ENCODE results near the gene GIMAP7. TPM values are rescaled to one million over a fixed set of nuclear protein-coding genes. Genes with fewer than 3 reads are reported as not detected.
"Not testable (repeated sequence)": the region's sequence is repeated elsewhere in the genome, so short reads cannot be mapped to it uniquely, and the experiment has no call there.

Gene GIMAP7
- polyA plus RNA-seq, 1 donor, result 14.7 TPM

DNA sequence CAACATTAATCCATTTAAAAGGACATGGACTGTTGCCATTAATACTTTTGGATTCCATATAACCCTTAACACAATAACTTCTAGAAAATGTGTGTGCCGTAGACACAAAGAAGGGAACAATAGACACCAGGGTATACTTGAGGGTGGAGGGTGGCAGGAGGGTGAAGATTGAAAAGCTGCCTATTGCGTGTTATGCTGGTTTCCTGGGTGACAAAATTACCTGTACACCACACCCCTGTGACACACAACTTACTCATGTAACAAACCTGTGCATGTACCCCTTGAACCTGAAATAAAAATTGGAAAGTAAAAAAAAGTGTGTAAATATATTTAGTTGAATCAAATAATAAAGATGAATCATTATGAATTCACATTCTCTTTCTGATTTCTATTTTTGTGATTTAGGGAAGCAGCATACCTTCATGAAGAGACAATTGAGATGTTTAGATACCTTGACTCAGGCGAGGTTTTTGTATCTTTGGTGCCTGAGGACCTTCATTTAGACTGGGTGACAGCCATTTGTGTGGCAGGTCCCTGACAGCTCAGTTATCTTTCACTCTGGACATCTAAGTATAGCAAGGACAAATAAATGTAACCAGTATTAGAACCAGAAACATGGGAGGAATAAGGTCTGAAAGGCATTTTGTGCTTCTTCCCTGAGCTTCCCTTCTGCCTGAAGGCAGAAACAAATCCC lies 35.5 kb upstream of the GIMAP7 start:
- Histone ChIP-seq H3K27ac (ENCODE audit: low read length) (no peak overlapping the region), H3K4me3 (ENCODE audit: low read length) (no peak overlapping the region), H3K27me3 (ENCODE audit: control insufficient read depth, insufficient read depth, low read length) (peaks cover 2% of the 10 kb centered on the region), H3K36me3 (ENCODE audit: control insufficient read depth, insufficient read depth, low read length) (no peaks in the 10 kb centered on the region), H3K4me1 (ENCODE audit: control insufficient read depth, insufficient read depth, low read length) (no peaks in the 10 kb centered on the region), H3K9me3 (ENCODE audit: control insufficient read depth, low read depth, low read length) (no peaks in the 10 kb centered on the region)
- WGBS (ENCODE audit: insufficient coverage, low lambda C conversion rate), result 83% methylated on average over 1 of the region's 3 CpGs
- no peak for DNase-seq

DNA sequence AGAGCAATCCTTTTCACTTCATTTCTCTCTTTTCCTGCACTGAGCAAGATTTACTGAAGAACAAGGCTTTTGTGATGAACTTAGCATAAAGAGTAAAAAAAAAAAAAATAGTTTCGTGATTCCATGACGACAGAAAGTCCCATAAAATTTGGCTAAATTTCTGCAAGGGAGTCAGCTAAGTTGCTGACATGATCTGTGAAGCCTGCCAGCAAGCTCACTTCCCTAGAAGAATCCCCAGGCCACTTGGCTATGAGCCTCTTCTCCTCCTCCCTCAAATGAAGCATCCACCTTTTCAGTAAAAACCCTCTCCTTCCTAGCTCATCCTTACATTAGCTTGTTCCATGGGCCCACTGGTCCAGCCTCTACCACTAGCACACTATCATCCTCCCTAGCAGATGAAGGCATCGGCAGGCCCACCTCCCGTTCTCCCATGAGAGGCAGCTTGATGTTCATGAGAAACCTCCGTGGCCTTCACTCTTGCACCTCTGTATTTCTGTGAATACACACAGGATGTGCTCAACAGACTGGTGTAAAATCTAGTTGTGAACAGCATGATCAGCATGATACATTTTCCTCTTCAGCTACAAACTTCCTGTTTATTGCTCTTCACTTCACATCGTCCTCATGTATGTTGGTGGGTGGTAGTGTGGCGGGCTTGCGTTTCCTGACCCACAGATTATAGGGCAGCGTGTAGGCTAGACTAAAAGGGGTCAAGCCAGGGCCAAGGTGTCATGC lies 33.3 kb upstream of the GIMAP7 start:
- Histone ChIP-seq H3K4me3 (ENCODE audit: low read length) (no peak overlapping the region), H3K4me1 (ENCODE audit: control insufficient read depth, insufficient read depth, low read length) (no peaks in the 10 kb centered on the region), H3K9me3 (ENCODE audit: control insufficient read depth, low read depth, low read length) (no peaks in the 10 kb centered on the region), H3K27me3 (ENCODE audit: control insufficient read depth, insufficient read depth, low read length) (peaks cover 2% of the 10 kb centered on the region), H3K27ac (ENCODE audit: low read length) (no peak overlapping the region), H3K36me3 (ENCODE audit: control insufficient read depth, insufficient read depth, low read length) (no peaks in the 10 kb centered on the region)
- DNase-seq, result peak in 1 of 2 donors; percentile 6
- no CpG with 5 or more reads among the region's 9 CpGs for WGBS (ENCODE audit: insufficient coverage, low lambda C conversion rate)

DNA sequence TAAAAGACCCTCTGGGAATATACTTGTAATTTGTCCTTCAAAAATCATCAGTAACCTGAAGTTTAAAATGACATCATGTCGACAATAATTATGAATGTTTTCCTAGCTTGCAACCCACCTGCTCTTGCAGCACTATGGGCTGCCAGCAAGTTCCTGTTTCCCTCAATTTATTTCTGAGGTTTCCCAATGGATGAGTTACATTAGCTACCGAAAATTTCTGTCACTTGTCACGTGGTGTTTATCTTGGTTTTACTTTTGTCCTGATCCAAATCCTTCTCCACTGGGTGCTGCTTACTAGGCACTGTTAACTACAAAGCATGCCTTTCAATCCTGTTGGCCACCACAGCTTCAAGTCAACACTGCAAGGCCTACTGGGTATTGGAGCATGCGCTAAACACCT lies 32.8 kb upstream of the GIMAP7 start:
- Histone ChIP-seq H3K27me3 (ENCODE audit: control insufficient read depth, insufficient read depth, low read length) (peaks cover 2% of the 10 kb centered on the region), H3K27ac (ENCODE audit: low read length) (no peak overlapping the region), H3K36me3 (ENCODE audit: control insufficient read depth, insufficient read depth, low read length) (no peaks in the 10 kb centered on the region), H3K9me3 (ENCODE audit: control insufficient read depth, low read depth, low read length) (no peaks in the 10 kb centered on the region), H3K4me3 (ENCODE audit: low read length) (no peak overlapping the region), H3K4me1 (ENCODE audit: control insufficient read depth, insufficient read depth, low read length) (no peaks in the 10 kb centered on the region)
- no peak for DNase-seq
- WGBS (ENCODE audit: insufficient coverage, low lambda C conversion rate), result 75% methylated on average over 2 of the region's 4 CpGs

DNA sequence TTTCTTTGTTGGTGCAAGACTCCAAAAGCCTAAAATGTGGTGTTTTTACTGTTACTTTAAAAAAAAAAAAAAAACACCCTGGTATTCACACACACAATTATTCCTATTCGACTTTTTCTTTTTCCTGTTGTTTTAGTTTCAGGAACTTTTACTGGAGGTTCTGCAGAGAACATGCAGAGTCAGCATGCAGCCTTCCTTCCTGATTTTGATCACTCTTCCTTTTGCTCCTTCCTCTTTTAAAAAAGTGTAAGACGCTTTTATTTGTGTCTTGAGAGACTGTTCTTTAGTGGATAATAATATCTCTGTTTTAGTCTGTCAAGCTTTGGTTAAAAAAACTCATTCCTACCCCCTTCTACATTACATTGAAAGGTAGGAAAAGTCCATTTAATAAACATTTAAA lies 31.2 kb upstream of the GIMAP7 start:
- not testable (repeated sequence) for H3K4me1 ChIP-seq (ENCODE audit: control insufficient read depth, insufficient read depth, low read length); H3K9me3 ChIP-seq (ENCODE audit: control insufficient read depth, low read depth, low read length); DNase-seq; H3K36me3 ChIP-seq (ENCODE audit: control insufficient read depth, insufficient read depth, low read length); H3K4me3 ChIP-seq (ENCODE audit: low read length); H3K27me3 ChIP-seq (ENCODE audit: control insufficient read depth, insufficient read depth, low read length); H3K27ac ChIP-seq (ENCODE audit: low read length)
- WGBS (ENCODE audit: insufficient coverage, low lambda C conversion rate), result 70% methylated on average over 2 of the region's 2 CpGs

DNA sequence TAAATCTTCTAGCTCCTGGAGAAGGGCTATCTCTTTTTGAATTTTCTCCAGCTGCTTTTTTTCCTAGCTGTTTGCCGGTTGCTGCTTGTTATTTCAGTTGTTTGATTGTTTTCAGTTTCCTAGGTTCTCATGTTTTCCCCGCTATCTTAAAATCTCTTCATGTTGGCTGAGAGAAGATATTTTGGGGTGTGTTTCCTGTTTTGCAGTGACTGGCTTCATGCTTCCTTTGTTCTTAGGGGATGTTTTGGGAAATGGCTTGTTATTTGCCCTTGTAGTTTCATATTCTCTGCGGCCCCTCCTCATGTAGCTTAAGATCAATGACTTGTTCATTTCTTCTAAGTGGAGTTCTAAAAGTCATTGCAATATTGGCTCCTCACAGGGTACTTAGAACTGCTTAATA lies 30.6 kb upstream of the GIMAP7 start:
- not testable (repeated sequence) for H3K9me3 ChIP-seq (ENCODE audit: control insufficient read depth, low read depth, low read length)
- 85% methylated on average over 2 of the region's 3 CpGs for WGBS (ENCODE audit: insufficient coverage, low lambda C conversion rate)

DNA sequence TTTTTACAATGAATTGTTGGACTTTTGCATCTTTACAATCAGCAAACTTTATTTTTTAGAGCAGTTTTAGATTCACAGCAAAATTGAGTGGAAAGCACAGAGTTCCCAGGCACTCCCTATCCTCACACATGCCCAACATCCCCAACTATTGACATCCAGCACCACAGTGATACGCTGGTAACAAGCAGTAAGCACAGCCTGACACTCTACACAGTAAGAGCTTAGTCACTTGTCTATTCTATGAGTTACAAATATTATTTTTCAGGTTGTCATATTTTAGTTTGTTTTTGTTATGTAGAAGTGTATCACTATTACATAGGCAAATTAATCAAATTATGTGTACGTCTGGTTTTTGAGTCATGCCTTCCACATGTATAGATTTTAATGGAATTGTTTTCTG lies 27.0 kb upstream of the GIMAP7 start:
- WGBS (ENCODE audit: insufficient coverage, low lambda C conversion rate), result 83% methylated on average over 1 of the region's 2 CpGs

More for the DNA sequence above, 30.6 kb upstream of the GIMAP7 start:
- not testable (repeated sequence) for H3K4me3 ChIP-seq (ENCODE audit: low read length); DNase-seq; H3K27ac ChIP-seq (ENCODE audit: low read length); H3K36me3 ChIP-seq (ENCODE audit: control insufficient read depth, insufficient read depth, low read length); H3K4me1 ChIP-seq (ENCODE audit: control insufficient read depth, insufficient read depth, low read length); H3K27me3 ChIP-seq (ENCODE audit: control insufficient read depth, insufficient read depth, low read length)

DNA sequence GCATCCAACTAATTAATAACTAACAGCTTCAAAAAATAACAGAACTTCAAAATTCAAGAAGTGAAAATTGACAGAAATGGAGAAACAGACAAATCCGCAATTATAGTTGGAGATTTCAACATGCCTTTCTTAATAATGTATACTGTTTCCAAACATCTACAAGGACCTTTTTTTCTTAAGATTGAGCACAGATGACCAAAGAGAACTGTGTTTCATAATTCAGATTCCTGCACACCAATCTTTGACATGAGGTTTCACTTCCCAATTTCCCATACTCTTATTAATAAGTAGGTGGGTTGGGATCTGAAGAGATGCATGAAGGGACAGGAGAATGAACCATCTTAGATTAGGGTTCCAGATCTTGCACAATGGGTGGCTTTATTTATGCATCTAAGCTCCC lies 24.9 kb upstream of the GIMAP7 start:
- Histone ChIP-seq H3K4me1 (ENCODE audit: control insufficient read depth, insufficient read depth, low read length) (no peaks in the 10 kb centered on the region), H3K9me3 (ENCODE audit: control insufficient read depth, low read depth, low read length) (no peaks in the 10 kb centered on the region), H3K4me3 (ENCODE audit: low read length) (no peak overlapping the region), H3K27me3 (ENCODE audit: control insufficient read depth, insufficient read depth, low read length) (no peaks in the 10 kb centered on the region), H3K27ac (ENCODE audit: low read length) (no peak overlapping the region), H3K36me3 (ENCODE audit: control insufficient read depth, insufficient read depth, low read length) (no peaks in the 10 kb centered on the region)
- DNase-seq, result no peak
- 83% methylated on average over 1 of the region's 1 CpG for WGBS (ENCODE audit: insufficient coverage, low lambda C conversion rate)

More for the DNA sequence above, 27.0 kb upstream of the GIMAP7 start:
- no peaks in the 10 kb centered on the region for H3K27me3 ChIP-seq (ENCODE audit: control insufficient read depth, insufficient read depth, low read length)
- no peaks in the 10 kb centered on the region for H3K9me3 ChIP-seq (ENCODE audit: control insufficient read depth, low read depth, low read length)
- DNase-seq, result no peak
- H3K36me3 ChIP-seq (ENCODE audit: control insufficient read depth, insufficient read depth, low read length), result no peaks in the 10 kb centered on the region
- H3K4me1 ChIP-seq (ENCODE audit: control insufficient read depth, insufficient read depth, low read length), result no peaks in the 10 kb centered on the region
- no peak overlapping the region for H3K4me3 ChIP-seq (ENCODE audit: low read length)
- no peak overlapping the region for H3K27ac ChIP-seq (ENCODE audit: low read length)

DNA sequence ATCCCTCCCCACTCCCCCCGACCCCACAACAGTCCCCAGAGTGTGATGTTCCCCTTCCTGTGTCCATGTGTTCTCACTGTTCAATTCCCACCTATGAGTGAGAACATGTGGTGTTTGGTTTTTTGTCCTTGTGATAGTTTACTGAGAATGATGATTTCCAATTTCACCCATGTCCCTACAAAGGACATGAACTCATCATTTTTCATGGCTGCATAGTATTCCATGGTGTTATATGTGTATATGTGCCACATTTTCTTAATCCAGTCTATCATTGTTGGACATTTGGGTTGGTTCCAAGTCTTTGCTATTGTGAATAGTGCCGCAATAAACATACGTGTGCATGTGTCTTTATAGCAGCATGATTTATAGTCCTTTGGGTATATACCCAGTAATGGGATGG lies 21.2 kb upstream of the GIMAP7 start:
- not testable (repeated sequence) for H3K27ac ChIP-seq (ENCODE audit: low read length); H3K36me3 ChIP-seq (ENCODE audit: control insufficient read depth, insufficient read depth, low read length); DNase-seq; H3K4me1 ChIP-seq (ENCODE audit: control insufficient read depth, insufficient read depth, low read length); H3K4me3 ChIP-seq (ENCODE audit: low read length); H3K9me3 ChIP-seq (ENCODE audit: control insufficient read depth, low read depth, low read length); H3K27me3 ChIP-seq (ENCODE audit: control insufficient read depth, insufficient read depth, low read length)
- WGBS (ENCODE audit: insufficient coverage, low lambda C conversion rate), result no CpG with 5 or more reads among the region's 3 CpGs

DNA sequence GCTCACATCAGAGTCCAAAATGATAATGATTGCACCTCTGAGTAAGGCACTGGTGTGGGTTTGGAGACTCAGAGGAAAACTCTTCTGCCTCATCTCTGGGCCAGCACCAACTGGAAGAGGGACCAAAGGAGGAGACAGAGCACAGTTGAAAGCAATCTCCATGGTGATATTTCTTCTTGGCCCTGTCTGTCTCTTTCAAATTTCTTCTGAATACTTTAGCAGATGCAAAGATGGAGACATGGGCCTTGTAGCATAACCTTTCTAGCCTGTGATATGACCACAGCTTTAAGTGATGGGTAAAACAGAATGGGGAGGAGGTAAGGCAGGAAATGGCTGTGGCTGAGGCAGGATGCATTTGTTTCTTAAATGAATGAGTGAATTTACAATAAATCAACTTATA lies 12.2 kb upstream of the GIMAP7 start:
- H3K9me3 ChIP-seq (ENCODE audit: control insufficient read depth, low read depth, low read length), result no peaks in the 10 kb centered on the region
- H3K4me3 ChIP-seq (ENCODE audit: low read length), result no peak overlapping the region
- DNase-seq, result no peak
- no peaks in the 10 kb centered on the region for H3K4me1 ChIP-seq (ENCODE audit: control insufficient read depth, insufficient read depth, low read length)
- no peaks in the 10 kb centered on the region for H3K36me3 ChIP-seq (ENCODE audit: control insufficient read depth, insufficient read depth, low read length)
- no peaks in the 10 kb centered on the region for H3K27me3 ChIP-seq (ENCODE audit: control insufficient read depth, insufficient read depth, low read length)
- H3K27ac ChIP-seq (ENCODE audit: low read length), result no peak overlapping the region

DNA sequence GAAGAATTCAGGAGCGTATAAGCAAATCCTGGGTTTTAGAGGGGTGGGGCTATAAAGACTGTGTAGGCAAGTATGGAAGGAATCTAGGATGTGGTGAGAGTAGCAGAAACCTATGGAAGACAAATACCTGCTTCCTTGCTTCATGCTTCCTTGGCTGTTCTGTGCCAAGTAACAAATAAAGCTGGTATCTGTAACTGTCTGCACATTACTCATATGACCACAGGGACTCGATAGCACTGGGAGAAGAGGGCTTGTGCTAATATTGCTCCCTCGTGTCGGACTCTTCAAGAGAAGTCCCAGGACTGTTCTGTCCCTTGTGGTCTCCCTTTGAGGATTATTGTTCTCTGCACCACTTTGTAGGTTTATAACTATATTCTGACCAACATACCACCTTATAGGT lies 11.5 kb upstream of the GIMAP7 start:
- H3K4me1 ChIP-seq (ENCODE audit: control insufficient read depth, insufficient read depth, low read length), result no peaks in the 10 kb centered on the region
- H3K27me3 ChIP-seq (ENCODE audit: control insufficient read depth, insufficient read depth, low read length), result no peaks in the 10 kb centered on the region
- no peaks in the 10 kb centered on the region for H3K9me3 ChIP-seq (ENCODE audit: control insufficient read depth, low read depth, low read length)
- no CpG with 5 or more reads among the region's 4 CpGs for whole genome bisulfite sequencing (ENCODE audit: insufficient coverage, low lambda C conversion rate)
- H3K27ac ChIP-seq (ENCODE audit: low read length), result no peak overlapping the region
- H3K4me3 ChIP-seq (ENCODE audit: low read length), result no peak overlapping the region
- H3K36me3 ChIP-seq (ENCODE audit: control insufficient read depth, insufficient read depth, low read length), result no peaks in the 10 kb centered on the region
- DNase-seq, result no peak

DNA sequence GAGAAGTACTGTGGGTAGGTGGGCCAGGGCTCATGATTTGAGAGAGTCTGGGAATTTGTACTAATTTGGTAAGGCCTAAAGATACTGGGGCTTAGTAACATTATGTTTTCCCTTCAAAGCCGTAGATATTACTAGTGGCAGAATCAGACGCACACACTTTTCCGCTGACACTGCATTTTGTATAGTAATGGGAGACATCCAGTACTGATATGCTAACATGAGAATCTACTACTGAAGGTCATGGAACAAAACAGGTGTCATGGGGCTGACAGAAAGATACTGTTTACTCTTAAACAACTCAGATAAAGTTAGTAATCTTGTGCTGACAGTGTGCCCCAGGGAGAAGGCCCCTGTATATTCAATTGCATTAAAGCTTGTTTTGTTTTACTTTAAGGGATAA lies 11.1 kb upstream of the GIMAP7 start:
- H3K27ac ChIP-seq (ENCODE audit: low read length), result no peak overlapping the region
- no peaks in the 10 kb centered on the region for H3K36me3 ChIP-seq (ENCODE audit: control insufficient read depth, insufficient read depth, low read length)
- no peaks in the 10 kb centered on the region for H3K27me3 ChIP-seq (ENCODE audit: control insufficient read depth, insufficient read depth, low read length)
- WGBS (ENCODE audit: insufficient coverage, low lambda C conversion rate), result no CpG with 5 or more reads among the region's 3 CpGs
- no peak for DNase-seq
- H3K4me3 ChIP-seq (ENCODE audit: low read length), result no peak overlapping the region
- no peaks in the 10 kb centered on the region for H3K4me1 ChIP-seq (ENCODE audit: control insufficient read depth, insufficient read depth, low read length)
- H3K9me3 ChIP-seq (ENCODE audit: control insufficient read depth, low read depth, low read length), result no peaks in the 10 kb centered on the region

Measured in large intestine (tissue), 3 donors.